HepG2 (cell line): ENCODE data around the gene GNG7. TPM values are rescaled to one million over a fixed set of nuclear protein-coding genes. Genes with fewer than 3 reads are reported as not detected.

Source experiments
- ATAC-seq: fragments of 200-7000 bp; cut with Tn5 transposase; 3 replicates; pipeline ENCODE4 v1.9.1; 2020; ENCODE audit warnings: mild to moderate bottlenecking, moderate library complexity
- BruUV-seq: library from RNA; stranded (reverse); fragments of 400-500 nt; replicated peaks from 2 replicates; lab custom pipeline; 2021; lab: Mats Ljungman, UMichigan
- CTCF ChIA-PET: fragments of 300-600 bp; formaldehyde crosslinking; extraction: SDS; loops from one replicate; lab custom pipeline; 2021; ENCODE audit warnings: low total read pairs, inconsistent platforms, low intra/inter-chr PET ratio; lab: Yijun Ruan, JAX
- POLR2A ChIA-PET: fragments of 350-600 bp; sonication (Branson Sonifier 250); formaldehyde crosslinking; loops from one replicate; lab custom pipeline; 2020; ENCODE audit warnings: antibody characterized with exemption, inconsistent platforms; lab: Yijun Ruan, JAX
- DNase-seq: peaks from one replicate; pipeline ENCODE4 v3.0.0-alpha.2; 2015; ENCODE audit warnings: low spot score
- FAIRE-seq: peaks from 3 replicates; lab custom pipeline; 2011; peaks lifted over from hg19 to GRCh38; lab: Jason Lieb, UNC
- H2AFZ ChIP-seq: one replicate; pipeline ENCODE4 v1.6.1; 2011; ENCODE audit warnings: low read length, inconsistent platforms
- H3K27ac ChIP-seq: fragments of 300-600 bp; 3 replicates; pipeline ENCODE4 v1.8.0; 2011; ENCODE audit warnings: mixed run types, mild to moderate bottlenecking, mixed read lengths, low read length, inconsistent platforms; ENCODE audit not compliant: insufficient read depth; ENCODE audit errors: extremely low read length
- H3K27me3 ChIP-seq, 2 experiments: fragments of 200-600 bp in 1 of 2; 2 replicates in 1 of 2; 3 replicates in 1 of 2; pipeline versions ENCODE4 v1.6.0 to v1.8.0; 2011; ENCODE audit warnings: low read length in 2 of 2, mild to moderate bottlenecking in 2 of 2, moderate library complexity in 2 of 2, inconsistent platforms in 1 of 2; ENCODE audit not compliant: insufficient read depth in 2 of 2, control insufficient read depth in 1 of 2
- H3K36me3 ChIP-seq, 2 experiments: fragments of 200-600 bp in 1 of 2; replicated peaks in 1 of 2; 2 replicates in 1 of 2; 3 replicates in 1 of 2; pipeline versions ENCODE4 v1.5.1 to v1.8.0; 2011; ENCODE audit warnings: low read length in 2 of 2, inconsistent platforms in 1 of 2; ENCODE audit not compliant: insufficient read depth in 2 of 2, control insufficient read depth in 1 of 2
- H3K4me1 ChIP-seq: 2 replicates; pipeline ENCODE4 v1.5.1; 2012; ENCODE audit warnings: low read length, inconsistent platforms; ENCODE audit not compliant: insufficient read depth
- H3K4me2 ChIP-seq: 2 replicates; pipeline ENCODE4 v1.6.0; 2011; ENCODE audit warnings: low read depth, low read length, inconsistent platforms
- H3K4me3 ChIP-seq, 3 experiments: fragments of 200-600 bp in 1 of 3; sonication (generic), shearing (Covaris generic) in 1 of 3; replicated peaks in 1 of 3; 2 replicates each; pipeline ENCODE4 v1.5.1; 2011 to 2016; ENCODE audit warnings: low read length in 3 of 3, inconsistent platforms in 2 of 3, low read depth in 2 of 3, mild to moderate bottlenecking in 2 of 3, control low read depth in 1 of 3, mixed read lengths in 1 of 3; ENCODE audit not compliant: insufficient read depth in 1 of 3
- H3K79me2 ChIP-seq: one replicate; pipeline ENCODE4 v1.6.1; 2011; ENCODE audit warnings: low read length, inconsistent platforms; ENCODE audit not compliant: insufficient read depth
- H3K9ac ChIP-seq: 2 replicates; pipeline ENCODE4 v1.6.0; 2011; ENCODE audit warnings: mild to moderate bottlenecking, low read depth, low read length, inconsistent platforms; ENCODE audit not compliant: insufficient read depth
- H3K9me3 ChIP-seq: 2 replicates; pipeline ENCODE4 v1.5.1; 2012; ENCODE audit warnings: mild to moderate bottlenecking, low read length
- H4K20me1 ChIP-seq: 2 replicates; pipeline ENCODE4 v1.6.0; 2011; ENCODE audit warnings: inconsistent platforms, mild to moderate bottlenecking, low read length, moderate library complexity; ENCODE audit not compliant: insufficient read depth
- ARNT ChIP-seq: fragments of 450-650 bp; IDR thresholded peaks from 2 replicates; pipeline ENCODE4 v1.6.1; 2017
- HDAC6 ChIP-seq: fragments of 200-600 bp; sonication (generic); IDR thresholded peaks from 2 replicates; pipeline ENCODE4 v1.7.0; 2017; ENCODE audit warnings: mild to moderate bottlenecking, antibody characterized with exemption, low read length, low read depth
- NRL ChIP-seq: sonication (generic); formaldehyde crosslinking; IDR thresholded peaks from 2 replicates; pipeline ENCODE4 v1.5.0; 2020; ENCODE audit warnings: missing genetic modification reagents, mild to moderate bottlenecking, moderate library complexity, borderline replicate concordance
- POLR2AphosphoS5 ChIP-seq: IDR thresholded peaks from 2 replicates; pipeline ENCODE4 v1.6.1; 2012; ENCODE audit warnings: low read depth, low read length
- SCMH1 ChIP-seq: sonication (generic); formaldehyde crosslinking; IDR thresholded peaks from 2 replicates; pipeline ENCODE4 v1.9.0; 2021; ENCODE audit warnings: missing genetic modification reagents, mild to moderate bottlenecking, borderline replicate concordance
- SIX4 ChIP-seq: sonication (generic); formaldehyde crosslinking; IDR thresholded peaks from 2 replicates; pipeline ENCODE4 v1.4.0; 2020; ENCODE audit warnings: missing genetic modification reagents
- ZNF24 ChIP-seq: fragments of 450-650 bp; IDR thresholded peaks from 2 replicates; pipeline ENCODE4 v1.6.1; 2017; ENCODE audit warnings: antibody characterized with exemption, mild to moderate bottlenecking
- ZNF460 ChIP-seq: sonication (generic); formaldehyde crosslinking; IDR thresholded peaks from 2 replicates; pipeline ENCODE4 v1.5.1; 2020; ENCODE audit warnings: missing genetic modification reagents, mild to moderate bottlenecking, borderline replicate concordance
- ZNF660 ChIP-seq: sonication (generic); formaldehyde crosslinking; IDR thresholded peaks from 2 replicates; pipeline ENCODE4 v1.5.1; 2020; ENCODE audit warnings: mild to moderate bottlenecking, low read depth, missing genetic modification reagents, borderline replicate concordance
- ZNF761 ChIP-seq: sonication (generic); formaldehyde crosslinking; conservative IDR thresholded peaks from 2 replicates; pipeline ENCODE4 v1.4.0; 2020; ENCODE audit warnings: mild to moderate bottlenecking, missing genetic modification reagents
- ZNF766 ChIP-seq: sonication (generic); formaldehyde crosslinking; IDR thresholded peaks from 2 replicates; pipeline ENCODE4 v1.5.0; 2020; ENCODE audit warnings: missing genetic modification reagents, borderline replicate concordance
- WGBS: methylation state at CpG from one replicate; pipeline ENCODE4 v1.1.6; 2017; ENCODE audit warnings: low lambda C conversion rate; 5-methylcytosine and 5-hydroxymethylcytosine counted together
- in situ Hi-C: cut with HindIII; loops from 2 replicates; pipeline ENCODE4 v1.10.0; 2017; ENCODE audit warnings: low pct_unique_long_range_greater_than_20kb; ENCODE audit not compliant: extremely low pct_ligation_motif_present
- intact Hi-C: fragments of 100-400 bp; cut with micrococcal nuclease; formaldehyde crosslinking; loops from one replicate; pipeline ENCODE4 v1.10.0; 2022; ENCODE audit not compliant: unreplicated experiment
- polyA plus RNA-seq, 8 experiments: library from polyadenylated mRNA; depleted of rRNA in 3 of 8; stranded (reverse) in 7 of 8; unstranded in 1 of 8; fragments of >200 nt; fragmentation: Illumina TruSeq in 4 of 8; extraction: Trizol in 4 of 8; gene quantifications; 2 replicates each; pipeline versions ENCODE4 v1.2.1 to v1.2.3, GENCODE V29; 2011 to 2016; ENCODE audit warnings: low read depth in 4 of 8, missing spikeins in 1 of 8, mixed read lengths in 1 of 8; ENCODE audit not compliant: insufficient read depth in 1 of 8
- total RNA-seq, 5 experiments: library from RNA; depleted of rRNA; stranded (reverse); fragments of >200 nt; fragmentation: Illumina TruSeq; extraction: Trizol; gene quantifications; 2 replicates each; pipeline ENCODE4 v1.2.3, GENCODE V29; 2016; ENCODE audit warnings: low read depth in 1 of 5
- TF ChIP-seq, protein P1 (sequence below): sonication (generic); formaldehyde crosslinking; IDR thresholded peaks from 2 replicates; pipeline ENCODE4 v1.5.1; 2020; ENCODE audit warnings: mild to moderate bottlenecking, missing genetic modification reagents, borderline replicate concordance
- TF ChIP-seq, protein P2 (sequence below): sonication (generic); formaldehyde crosslinking; IDR thresholded peaks from 2 replicates; pipeline ENCODE4 v1.5.0; 2020; ENCODE audit warnings: missing genetic modification reagents
- TF ChIP-seq, protein P3 (sequence below): sonication (generic); formaldehyde crosslinking; IDR thresholded peaks from 2 replicates; pipeline ENCODE4 v1.4.0; 2020; ENCODE audit warnings: missing genetic modification reagents
- TF ChIP-seq, protein P4 (sequence below): sonication (generic); formaldehyde crosslinking; IDR thresholded peaks from 2 replicates; pipeline ENCODE4 v1.9.0; 2021; ENCODE audit warnings: missing genetic modification reagents, mild to moderate bottlenecking, borderline replicate concordance

The GNG7 gene
- total and polyA plus RNA-seq, 2 of the 13 experiments (the other 11 are each of a cell fraction or from before 2014, with no cell fraction given) = 1.4 to 3.3 TPM

DNA sequence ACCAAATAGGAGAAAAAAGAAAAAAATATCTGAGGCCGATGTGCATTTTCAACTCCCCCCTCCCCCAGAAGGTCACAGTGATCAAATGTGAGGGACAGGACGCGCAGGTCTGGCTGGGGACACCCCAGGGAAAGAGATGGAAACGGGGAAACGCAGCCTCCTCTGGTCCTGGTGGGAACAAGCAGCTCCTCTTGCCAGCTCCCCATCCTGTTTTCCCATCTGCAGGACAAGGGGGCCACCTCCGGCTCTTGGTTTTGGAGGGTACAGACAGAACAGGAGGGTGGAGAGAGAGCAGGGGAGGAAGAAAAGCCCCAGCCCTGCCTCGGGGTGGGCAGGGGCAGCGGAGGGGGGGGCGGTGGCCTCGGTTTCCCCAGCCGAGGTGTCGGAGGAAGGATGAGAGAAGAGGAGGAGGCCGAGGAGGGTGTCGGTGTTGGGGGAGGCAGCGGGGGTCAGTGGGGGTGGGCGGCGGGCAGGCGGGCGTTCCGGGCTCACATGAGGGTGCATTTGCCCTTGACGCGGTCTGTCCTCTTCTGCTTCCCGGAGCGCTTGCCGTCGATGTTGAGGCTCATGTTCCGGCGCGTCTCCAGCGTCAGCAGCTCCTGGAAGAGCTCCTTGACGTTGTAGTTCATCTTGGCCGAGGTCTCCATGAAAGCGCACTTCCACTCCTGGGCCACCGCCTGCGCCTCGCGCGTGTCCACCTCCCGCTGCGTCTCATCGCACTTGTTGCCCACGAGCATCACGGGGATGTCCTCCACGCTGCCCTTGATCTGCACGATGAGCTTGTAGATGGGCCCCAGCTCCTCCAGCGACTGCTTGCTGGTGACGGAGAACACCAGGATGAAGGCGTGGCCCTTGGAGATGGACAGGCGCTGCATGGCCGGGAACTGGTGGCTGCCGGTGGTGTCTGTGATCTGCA is 14.5 kb upstream of the GNG7 start:
- Histone ChIP-seq H3K27ac (no peak overlapping the region), H2AFZ (no peak overlapping the region), H3K9ac (no peak overlapping the region), H4K20me1 (no peaks in the 10 kb centered on the region), H3K27me3 (peaks cover 9 to 40% of the 10 kb centered on the region in 2 experiments), H3K4me2 (no peak overlapping the region), H3K79me2 (no peaks in the 10 kb centered on the region), H3K36me3 (no peaks in the 10 kb centered on the region), H3K9me3 (peaks cover 8% of the 10 kb centered on the region), H3K4me3 (no peak overlapping the region), H3K4me1 (peaks cover 16% of the 10 kb centered on the region)
- no TSS peak for BruUV-seq
- 67% methylated on average over 50 of the region's 51 CpGs for WGBS
- POLR2A ChIA-PET = no interaction called here
- CTCF ChIA-PET = no interaction called here
- no peak for FAIRE-seq
- intact Hi-C loops = no loop called here
- ATAC-seq = no peak
- DNase-seq = no peak
- in situ Hi-C loops = no loop called here
- TF ChIP-seq HDAC6 = no peak
- TF ChIP-seq POLR2AphosphoS5 = no peak
- TF ChIP-seq ZNF766 (CRISPR knock-in tag) = no peak
- no peak for TF ChIP-seq ARNT
- TF ChIP-seq SCMH1 (CRISPR knock-in tag) = no peak
- no peak for TF ChIP-seq NRL (CRISPR knock-in tag)
- no peak for TF ChIP-seq ZNF24
- TF ChIP-seq, protein P1, sequence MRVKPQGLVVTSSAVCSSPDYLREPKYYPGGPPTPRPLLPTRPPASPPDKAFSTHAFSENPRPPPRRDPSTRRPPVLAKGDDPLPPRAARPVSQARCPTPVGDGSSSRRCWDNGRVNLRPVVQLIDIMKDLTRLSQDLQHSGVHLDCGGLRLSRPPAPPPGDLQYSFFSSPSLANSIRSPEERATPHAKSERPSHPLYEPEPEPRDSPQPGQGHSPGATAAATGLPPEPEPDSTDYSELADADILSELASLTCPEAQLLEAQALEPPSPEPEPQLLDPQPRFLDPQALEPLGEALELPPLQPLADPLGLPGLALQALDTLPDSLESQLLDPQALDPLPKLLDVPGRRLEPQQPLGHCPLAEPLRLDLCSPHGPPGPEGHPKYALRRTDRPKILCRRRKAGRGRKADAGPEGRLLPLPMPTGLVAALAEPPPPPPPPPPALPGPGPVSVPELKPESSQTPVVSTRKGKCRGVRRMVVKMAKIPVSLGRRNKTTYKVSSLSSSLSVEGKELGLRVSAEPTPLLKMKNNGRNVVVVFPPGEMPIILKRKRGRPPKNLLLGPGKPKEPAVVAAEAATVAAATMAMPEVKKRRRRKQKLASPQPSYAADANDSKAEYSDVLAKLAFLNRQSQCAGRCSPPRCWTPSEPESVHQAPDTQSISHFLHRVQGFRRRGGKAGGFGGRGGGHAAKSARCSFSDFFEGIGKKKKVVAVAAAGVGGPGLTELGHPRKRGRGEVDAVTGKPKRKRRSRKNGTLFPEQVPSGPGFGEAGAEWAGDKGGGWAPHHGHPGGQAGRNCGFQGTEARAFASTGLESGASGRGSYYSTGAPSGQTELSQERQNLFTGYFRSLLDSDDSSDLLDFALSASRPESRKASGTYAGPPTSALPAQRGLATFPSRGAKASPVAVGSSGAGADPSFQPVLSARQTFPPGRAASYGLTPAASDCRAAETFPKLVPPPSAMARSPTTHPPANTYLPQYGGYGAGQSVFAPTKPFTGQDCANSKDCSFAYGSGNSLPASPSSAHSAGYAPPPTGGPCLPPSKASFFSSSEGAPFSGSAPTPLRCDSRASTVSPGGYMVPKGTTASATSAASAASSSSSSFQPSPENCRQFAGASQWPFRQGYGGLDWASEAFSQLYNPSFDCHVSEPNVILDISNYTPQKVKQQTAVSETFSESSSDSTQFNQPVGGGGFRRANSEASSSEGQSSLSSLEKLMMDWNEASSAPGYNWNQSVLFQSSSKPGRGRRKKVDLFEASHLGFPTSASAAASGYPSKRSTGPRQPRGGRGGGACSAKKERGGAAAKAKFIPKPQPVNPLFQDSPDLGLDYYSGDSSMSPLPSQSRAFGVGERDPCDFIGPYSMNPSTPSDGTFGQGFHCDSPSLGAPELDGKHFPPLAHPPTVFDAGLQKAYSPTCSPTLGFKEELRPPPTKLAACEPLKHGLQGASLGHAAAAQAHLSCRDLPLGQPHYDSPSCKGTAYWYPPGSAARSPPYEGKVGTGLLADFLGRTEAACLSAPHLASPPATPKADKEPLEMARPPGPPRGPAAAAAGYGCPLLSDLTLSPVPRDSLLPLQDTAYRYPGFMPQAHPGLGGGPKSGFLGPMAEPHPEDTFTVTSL (CRISPR knock-in tag) = no peak
- no peak for TF ChIP-seq SIX4 (CRISPR knock-in tag)
- TF ChIP-seq, protein P2, sequence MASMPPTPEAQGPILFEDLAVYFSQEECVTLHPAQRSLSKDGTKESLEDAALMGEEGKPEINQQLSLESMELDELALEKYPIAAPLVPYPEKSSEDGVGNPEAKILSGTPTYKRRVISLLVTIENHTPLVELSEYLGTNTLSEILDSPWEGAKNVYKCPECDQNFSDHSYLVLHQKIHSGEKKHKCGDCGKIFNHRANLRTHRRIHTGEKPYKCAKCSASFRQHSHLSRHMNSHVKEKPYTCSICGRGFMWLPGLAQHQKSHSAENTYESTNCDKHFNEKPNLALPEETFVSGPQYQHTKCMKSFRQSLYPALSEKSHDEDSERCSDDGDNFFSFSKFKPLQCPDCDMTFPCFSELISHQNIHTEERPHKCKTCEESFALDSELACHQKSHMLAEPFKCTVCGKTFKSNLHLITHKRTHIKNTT = no peak
- TF ChIP-seq ZNF660 (CRISPR knock-in tag) = no peak
- TF ChIP-seq, protein P3, sequence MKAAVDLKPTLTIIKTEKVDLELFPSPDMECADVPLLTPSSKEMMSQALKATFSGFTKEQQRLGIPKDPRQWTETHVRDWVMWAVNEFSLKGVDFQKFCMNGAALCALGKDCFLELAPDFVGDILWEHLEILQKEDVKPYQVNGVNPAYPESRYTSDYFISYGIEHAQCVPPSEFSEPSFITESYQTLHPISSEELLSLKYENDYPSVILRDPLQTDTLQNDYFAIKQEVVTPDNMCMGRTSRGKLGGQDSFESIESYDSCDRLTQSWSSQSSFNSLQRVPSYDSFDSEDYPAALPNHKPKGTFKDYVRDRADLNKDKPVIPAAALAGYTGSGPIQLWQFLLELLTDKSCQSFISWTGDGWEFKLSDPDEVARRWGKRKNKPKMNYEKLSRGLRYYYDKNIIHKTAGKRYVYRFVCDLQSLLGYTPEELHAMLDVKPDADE (CRISPR knock-in tag) = no peak
- no peak for TF ChIP-seq ZNF460
- TF ChIP-seq, protein P4, sequence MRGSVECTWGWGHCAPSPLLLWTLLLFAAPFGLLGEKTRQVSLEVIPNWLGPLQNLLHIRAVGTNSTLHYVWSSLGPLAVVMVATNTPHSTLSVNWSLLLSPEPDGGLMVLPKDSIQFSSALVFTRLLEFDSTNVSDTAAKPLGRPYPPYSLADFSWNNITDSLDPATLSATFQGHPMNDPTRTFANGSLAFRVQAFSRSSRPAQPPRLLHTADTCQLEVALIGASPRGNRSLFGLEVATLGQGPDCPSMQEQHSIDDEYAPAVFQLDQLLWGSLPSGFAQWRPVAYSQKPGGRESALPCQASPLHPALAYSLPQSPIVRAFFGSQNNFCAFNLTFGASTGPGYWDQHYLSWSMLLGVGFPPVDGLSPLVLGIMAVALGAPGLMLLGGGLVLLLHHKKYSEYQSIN (CRISPR knock-in tag) = no peak
- TF ChIP-seq ZNF761 (CRISPR knock-in tag) = no peak
